Liver (tissue), 9 donors: ENCODE data around the gene TNFAIP1. TPM values are rescaled to one million over a fixed set of nuclear protein-coding genes. Genes with fewer than 3 reads are reported as not detected.

Experiments
- DNase-seq: peaks from one replicate; pipeline ENCODE4 v3.0.0-alpha.2; 2017; ENCODE audit warnings: low spot score
- H3K27ac ChIP-seq, 2 donors: one replicate each; pipeline ENCODE4 v1.7.0; 2013; ENCODE audit warnings: inconsistent platforms in 2 of 2, low read length in 2 of 2, control low read depth in 1 of 2, low read depth in 1 of 2, mild to moderate bottlenecking in 1 of 2
- H3K27me3 ChIP-seq, 4 donors: one replicate each; pipeline versions ENCODE4 v1.6.1 to v1.7.0; 2013; ENCODE audit warnings: low read length in 3 of 4, inconsistent platforms in 1 of 4, mild to moderate bottlenecking in 1 of 4, moderate library complexity in 1 of 4; ENCODE audit not compliant: control insufficient read depth in 4 of 4, insufficient read depth in 4 of 4
- H3K36me3 ChIP-seq, 4 donors: one replicate each; pipeline versions ENCODE4 v1.6.1 to v1.7.0; 2013; ENCODE audit warnings: low read length in 3 of 4, mild to moderate bottlenecking in 3 of 4, low read depth in 1 of 4, moderate library complexity in 1 of 4; ENCODE audit not compliant: control insufficient read depth in 4 of 4, insufficient read depth in 3 of 4
- H3K4me1 ChIP-seq, 4 donors: one replicate each; pipeline versions ENCODE4 v1.6.1 to v1.7.0; 2013; ENCODE audit warnings: low read length in 3 of 4, mild to moderate bottlenecking in 3 of 4, moderate library complexity in 1 of 4; ENCODE audit not compliant: control insufficient read depth in 4 of 4, insufficient read depth in 4 of 4
- H3K4me3 ChIP-seq, 3 donors: one replicate each; pipeline versions ENCODE4 v1.6.1 to v1.7.0; 2013; ENCODE audit warnings: low read length in 3 of 3, control low read depth in 1 of 3, low read depth in 1 of 3, mild to moderate bottlenecking in 1 of 3
- H3K9ac ChIP-seq, 2 donors: one replicate each; pipeline ENCODE4 v1.7.0; 2013; ENCODE audit warnings: low read length in 2 of 2, mild to moderate bottlenecking in 2 of 2, moderate library complexity in 2 of 2, control low read depth in 1 of 2, low read depth in 1 of 2
- H3K9me3 ChIP-seq, 4 donors: one replicate each; pipeline versions ENCODE4 v1.6.1 to v1.7.0; 2013; ENCODE audit warnings: low read length in 3 of 4; ENCODE audit not compliant: control insufficient read depth in 4 of 4
- ATF3 ChIP-seq: IDR thresholded peaks from 2 replicates; pipeline ENCODE4 v1.6.1; 2016; ENCODE audit warnings: antibody characterized with exemption
- CTCF ChIP-seq: fragments of 150-350 bp; IDR thresholded peaks from 2 replicates; pipeline ENCODE4 v1.5.1; 2017; ENCODE audit warnings: improper control_type of control experiment, low read depth, low read length; ENCODE audit not compliant: missing input control
- EGR1 ChIP-seq, 2 donors: IDR thresholded peaks; 2 replicates each; pipeline ENCODE4 v1.6.1; 2016 to 2018; ENCODE audit warnings: antibody characterized with exemption in 2 of 2, low read depth in 2 of 2
- FOXA1 ChIP-seq: IDR thresholded peaks from 2 replicates; pipeline ENCODE4 v1.6.1; 2016; ENCODE audit warnings: antibody characterized with exemption
- FOXA2 ChIP-seq: IDR thresholded peaks from 2 replicates; pipeline ENCODE4 v1.6.1; 2016; ENCODE audit warnings: antibody characterized with exemption
- GABPA ChIP-seq, 2 donors: IDR thresholded peaks in 1 of 2; conservative IDR thresholded peaks in 1 of 2; 2 replicates each; pipeline ENCODE4 v1.6.1; 2016; ENCODE audit warnings: antibody characterized with exemption in 2 of 2, mild to moderate bottlenecking in 1 of 2, moderate library complexity in 1 of 2
- HNF4A ChIP-seq, 2 donors: conservative IDR thresholded peaks; 2 replicates each; pipeline ENCODE4 v1.6.1; 2016; ENCODE audit warnings: antibody characterized with exemption in 2 of 2, mild to moderate bottlenecking in 2 of 2
- HNF4G ChIP-seq: IDR thresholded peaks from 2 replicates; pipeline ENCODE4 v1.6.1; 2016; ENCODE audit warnings: antibody characterized with exemption
- JUND ChIP-seq, 2 donors: IDR thresholded peaks; 2 replicates each; pipeline ENCODE4 v1.6.1; 2016; ENCODE audit warnings: antibody characterized with exemption in 2 of 2
- MAX ChIP-seq: IDR thresholded peaks from 2 replicates; pipeline ENCODE4 v1.6.1; 2016; ENCODE audit warnings: antibody characterized with exemption
- NR2F2 ChIP-seq: IDR thresholded peaks from 2 replicates; pipeline ENCODE4 v1.6.1; 2016; ENCODE audit warnings: antibody characterized with exemption
- RAD21 ChIP-seq, 2 donors: IDR thresholded peaks; 2 replicates each; pipeline ENCODE4 v1.6.1; 2016; ENCODE audit warnings: antibody characterized with exemption in 2 of 2, mild to moderate bottlenecking in 2 of 2
- REST ChIP-seq: IDR thresholded peaks from 2 replicates; pipeline ENCODE4 v1.6.1; 2016; ENCODE audit warnings: antibody characterized with exemption, mild to moderate bottlenecking
- RXRA ChIP-seq, 2 donors: IDR thresholded peaks; 2 replicates each; pipeline ENCODE4 v1.6.1; 2017 to 2018; ENCODE audit warnings: antibody characterized with exemption in 2 of 2, mild to moderate bottlenecking in 1 of 2
- SP1 ChIP-seq: IDR thresholded peaks from 2 replicates; pipeline ENCODE4 v1.6.1; 2018; ENCODE audit warnings: antibody characterized with exemption, mild to moderate bottlenecking
- TAF1 ChIP-seq: conservative IDR thresholded peaks from 2 replicates; pipeline ENCODE4 v1.6.1; 2016; ENCODE audit warnings: antibody characterized with exemption, mild to moderate bottlenecking
- YY1 ChIP-seq: IDR thresholded peaks from 2 replicates; pipeline ENCODE4 v1.6.1; 2016; ENCODE audit warnings: antibody characterized with exemption, mild to moderate bottlenecking
- ZBTB33 ChIP-seq: IDR thresholded peaks from 2 replicates; pipeline ENCODE4 v1.6.1; 2016; ENCODE audit warnings: antibody characterized with exemption
- WGBS: extraction: QIAGEN DNeasy Blood & Tissue Kit; methylation state at CpG from one replicate; pipeline ENCODE4 v1.1.7; 2013; 5-methylcytosine and 5-hydroxymethylcytosine counted together
- polyA plus RNA-seq, 2 donors: library from polyadenylated mRNA; stranded (reverse) in 1 of 2; unstranded in 1 of 2; fragments of 200-250 nt in 1 of 2; fragments of >200 nt in 1 of 2; fragmentation: Nextera tagmentation in 1 of 2; extraction: Ambion mirVana in 1 of 2; gene quantifications; one replicate each; pipeline versions ENCODE4 v1.2.1 to v1.2.3, GENCODE V29; 2013 to 2015
- total RNA-seq, 2 donors: library from RNA; depleted of rRNA; stranded (reverse); fragments of >200 nt; gene quantifications; one replicate each; pipeline ENCODE4 v1.2.3, GENCODE V29; 2014
- donor health status: healthy.
- donor health status: healthy.
- donor health status: healthy.
- donor health status: healthy.
- donor health status: healthy.

The TNFAIP1 gene
- 10 to 100 TPM; 11.7 to 21.9 TPM for total RNA-seq
- polyA plus RNA-seq = 10 to 100 TPM; 17.4 to 31.7 TPM

- Histone ChIP-seq H3K4me3 (peak within 1 kb of the TSS; percentile 85 to 93 (median 91)), H3K27me3 (no peaks in the 10 kb centered on the region), H3K9ac (peak within 1 kb of the TSS; percentile 87 to 89), H3K27ac (peak within 1 kb of the TSS; percentile 93 to 96), H3K9me3 (no peaks in the 10 kb centered on the region), H3K36me3 (peaks cover 1 to 23% (median 8%) of the 10 kb centered on the region in 4 donors), H3K4me1 (peaks cover 4 to 39% (median 36%) of the 10 kb centered on the region in 4 donors)
- under 1% methylated on average over 62 of the region's 62 CpGs for WGBS
- DNase-seq = peak; percentile 94
- TF ChIP-seq FOXA2 = peak; percentile 92
- peak; percentile 88 to 98 for TF ChIP-seq GABPA (IDR thresholded peaks at IDR 0.05 in 1 of 2, conservative IDR thresholded peaks at IDR 0.05 in 1 of 2)
- no peak for TF ChIP-seq HNF4G
- no peak for TF ChIP-seq CTCF
- peak; percentile 13 to 60 for TF ChIP-seq EGR1 (IDR thresholded peaks at IDR 0.05; ENCODE audit: low read depth in 2 of 2)
- peak; percentile 56 to 59 for TF ChIP-seq RXRA (IDR thresholded peaks at IDR 0.05)
- peak; percentile 43 for TF ChIP-seq ATF3
- peak; percentile 41 for TF ChIP-seq NR2F2
- TF ChIP-seq JUND (IDR thresholded peaks at IDR 0.05) = peak; percentile 87 to 90
- TF ChIP-seq REST = peak; percentile 84
- peak; percentile 94 for TF ChIP-seq ZBTB33
- TF ChIP-seq FOXA1 = peak; percentile 94
- TF ChIP-seq YY1 = peak; percentile 92
- TF ChIP-seq TAF1 = peak; percentile 55
- TF ChIP-seq MAX = peak; percentile 74
- peak; percentile 34 to 42 for TF ChIP-seq RAD21 (IDR thresholded peaks at IDR 0.05)
- TF ChIP-seq HNF4A (conservative IDR thresholded peaks at IDR 0.05) = peak; percentile 43 to 49
- peak; percentile 87 for TF ChIP-seq SP1
These were observed at the start of gene TNFAIP1, which contains the start of gene IFT20 for GRCh38 chr17:28335201-28335958. TNFAIP1 (plus strand) TSS chr17:28335761; CDS start chr17:28339522, 3,761 bp downstream. IFT20 (minus strand) TSS chr17:28335472; CDS start chr17:28331985, 3,487 bp downstream.
